Measurements from ENCODE around the gene TLX1.

GRCh38 chr10:101166430-101166829, 35.3 kb downstream of the TLX1 start:
- TF ChIP-seq CTCF (IDR thresholded peaks at IDR 0.05) (no peak), POLR2A (IDR thresholded peaks at IDR 0.05) (no peak), EP300 (IDR thresholded peaks at IDR 0.05) (no peak)

Measured in ovary (tissue), 3 donors.